MM.1S (cell line): ENCODE results near the gene FOXA3.

Source experiments
- EZH2 ChIP-seq: fragments of 300-600 bp; sonication (generic); optimal IDR thresholded peaks from 2 replicates; pipeline ENCODE3; 2017; ENCODE audit warnings: low read depth, mild to moderate bottlenecking, antibody characterized with exemption, low read length, mixed read lengths
- TF ChIP-seq, protein P1 (sequence below): fragments of 300-600 bp; sonication (generic); IDR thresholded peaks from 2 replicates; pipeline ENCODE4 v1.5.1; 2016; ENCODE audit warnings: antibody characterized with exemption, low read length, mixed read lengths

DNA sequence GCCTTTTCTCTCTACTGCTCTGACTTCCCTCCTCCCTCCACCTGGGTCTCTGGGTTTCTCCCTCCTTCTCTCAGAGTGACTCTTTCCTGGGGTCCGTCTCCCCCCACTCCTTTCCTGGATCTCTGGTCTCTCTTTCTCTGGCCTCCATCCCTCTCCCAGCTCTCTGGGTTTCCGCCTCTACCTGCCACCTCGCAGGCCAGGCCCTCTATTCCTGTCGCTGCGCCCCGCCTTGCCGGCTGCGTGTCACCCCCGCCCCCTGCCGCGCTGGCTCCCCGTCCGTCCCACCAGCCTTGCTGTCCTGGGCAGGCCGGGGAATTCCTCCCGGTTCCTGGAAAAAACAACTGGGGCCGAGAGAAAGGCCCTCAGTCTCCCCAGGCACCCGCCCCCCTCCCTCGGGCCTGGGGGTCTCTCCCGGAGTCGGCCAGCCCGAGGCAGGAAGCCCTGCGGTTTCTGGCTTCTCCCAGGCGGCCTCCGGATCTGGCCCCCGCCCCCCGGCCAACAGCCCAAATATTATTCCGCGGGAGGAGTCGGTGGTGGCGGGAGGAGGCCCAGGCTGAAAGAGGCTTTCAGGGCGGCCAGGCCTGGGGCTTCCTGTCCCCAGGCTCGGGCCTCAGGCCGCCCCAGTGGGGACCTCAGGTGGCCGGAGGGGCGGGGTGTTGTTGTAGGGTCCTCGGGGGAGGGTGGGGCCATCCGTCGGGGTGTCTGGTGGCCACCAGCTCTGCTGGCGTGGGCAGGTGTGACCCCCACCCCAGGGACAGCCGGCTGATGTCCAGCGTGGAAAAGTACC, 12.5 kb downstream of the FOXA3 start:
- TF ChIP-seq, protein P1, sequence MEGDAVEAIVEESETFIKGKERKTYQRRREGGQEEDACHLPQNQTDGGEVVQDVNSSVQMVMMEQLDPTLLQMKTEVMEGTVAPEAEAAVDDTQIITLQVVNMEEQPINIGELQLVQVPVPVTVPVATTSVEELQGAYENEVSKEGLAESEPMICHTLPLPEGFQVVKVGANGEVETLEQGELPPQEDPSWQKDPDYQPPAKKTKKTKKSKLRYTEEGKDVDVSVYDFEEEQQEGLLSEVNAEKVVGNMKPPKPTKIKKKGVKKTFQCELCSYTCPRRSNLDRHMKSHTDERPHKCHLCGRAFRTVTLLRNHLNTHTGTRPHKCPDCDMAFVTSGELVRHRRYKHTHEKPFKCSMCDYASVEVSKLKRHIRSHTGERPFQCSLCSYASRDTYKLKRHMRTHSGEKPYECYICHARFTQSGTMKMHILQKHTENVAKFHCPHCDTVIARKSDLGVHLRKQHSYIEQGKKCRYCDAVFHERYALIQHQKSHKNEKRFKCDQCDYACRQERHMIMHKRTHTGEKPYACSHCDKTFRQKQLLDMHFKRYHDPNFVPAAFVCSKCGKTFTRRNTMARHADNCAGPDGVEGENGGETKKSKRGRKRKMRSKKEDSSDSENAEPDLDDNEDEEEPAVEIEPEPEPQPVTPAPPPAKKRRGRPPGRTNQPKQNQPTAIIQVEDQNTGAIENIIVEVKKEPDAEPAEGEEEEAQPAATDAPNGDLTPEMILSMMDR = no peak
- TF ChIP-seq EZH2 = no peak
